Non-pigmented ciliary epithelial cell (primary cell): ENCODE measurements around the gene VENTX.

Experiments
- DNase-seq: peaks from one replicate; pipeline ENCODE4 v3.0.0-alpha.2; 2010; ENCODE audit warnings: low read depth

Gene VENTX

DNA sequence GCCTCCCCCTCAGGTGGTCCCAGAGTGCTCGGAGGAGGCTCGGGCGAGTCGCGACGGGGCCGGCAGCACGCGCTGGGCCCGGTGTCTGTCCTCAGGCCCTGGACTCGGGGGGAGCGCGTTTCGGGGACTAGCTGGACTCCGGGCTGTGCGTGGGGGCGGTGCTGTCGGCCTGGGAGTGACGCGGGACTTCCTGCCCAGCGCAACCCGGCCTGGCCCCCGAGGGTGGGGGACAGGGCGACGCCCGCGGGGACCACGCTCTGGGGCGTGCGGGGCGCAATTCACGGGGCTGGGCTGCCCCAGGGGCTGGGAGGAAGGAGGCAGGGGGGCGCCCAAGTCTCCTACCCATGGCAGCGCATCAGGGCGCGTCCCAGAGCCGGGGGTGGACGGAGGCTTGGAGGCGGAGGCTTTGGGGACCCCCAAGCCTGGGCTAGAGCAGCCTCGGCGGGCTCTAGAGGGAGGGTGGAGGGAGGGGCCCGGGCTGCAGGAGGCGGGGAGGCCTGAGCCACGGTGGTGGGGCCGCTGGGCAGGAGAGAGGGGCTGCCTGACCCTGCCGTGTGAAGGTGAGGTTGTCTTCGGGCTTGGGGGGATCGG, 2.3 kb upstream of the VENTX start:
- DNase-seq, result no peak

DNA sequence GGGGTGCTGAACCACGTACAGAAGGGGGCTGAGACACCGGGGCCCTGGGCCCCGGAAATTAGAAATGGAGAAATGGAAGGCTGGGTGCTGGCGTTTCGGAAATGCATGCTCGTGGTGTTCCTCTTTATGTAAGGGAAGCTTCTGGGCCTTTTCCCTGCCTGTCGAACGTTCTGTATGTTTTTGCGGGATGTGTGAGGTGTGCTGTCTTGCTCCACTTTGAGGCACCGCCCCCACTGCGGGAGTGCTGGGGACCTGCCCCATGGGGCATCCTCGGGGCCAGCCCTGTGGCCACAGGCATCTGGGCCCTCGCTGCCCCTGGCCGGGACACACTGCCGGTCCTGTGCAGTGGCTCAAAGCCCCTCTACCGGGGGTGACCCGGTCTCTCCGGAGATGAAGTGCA, 1.7 kb upstream of the VENTX start:
- DNase-seq, result no peak

DNA sequence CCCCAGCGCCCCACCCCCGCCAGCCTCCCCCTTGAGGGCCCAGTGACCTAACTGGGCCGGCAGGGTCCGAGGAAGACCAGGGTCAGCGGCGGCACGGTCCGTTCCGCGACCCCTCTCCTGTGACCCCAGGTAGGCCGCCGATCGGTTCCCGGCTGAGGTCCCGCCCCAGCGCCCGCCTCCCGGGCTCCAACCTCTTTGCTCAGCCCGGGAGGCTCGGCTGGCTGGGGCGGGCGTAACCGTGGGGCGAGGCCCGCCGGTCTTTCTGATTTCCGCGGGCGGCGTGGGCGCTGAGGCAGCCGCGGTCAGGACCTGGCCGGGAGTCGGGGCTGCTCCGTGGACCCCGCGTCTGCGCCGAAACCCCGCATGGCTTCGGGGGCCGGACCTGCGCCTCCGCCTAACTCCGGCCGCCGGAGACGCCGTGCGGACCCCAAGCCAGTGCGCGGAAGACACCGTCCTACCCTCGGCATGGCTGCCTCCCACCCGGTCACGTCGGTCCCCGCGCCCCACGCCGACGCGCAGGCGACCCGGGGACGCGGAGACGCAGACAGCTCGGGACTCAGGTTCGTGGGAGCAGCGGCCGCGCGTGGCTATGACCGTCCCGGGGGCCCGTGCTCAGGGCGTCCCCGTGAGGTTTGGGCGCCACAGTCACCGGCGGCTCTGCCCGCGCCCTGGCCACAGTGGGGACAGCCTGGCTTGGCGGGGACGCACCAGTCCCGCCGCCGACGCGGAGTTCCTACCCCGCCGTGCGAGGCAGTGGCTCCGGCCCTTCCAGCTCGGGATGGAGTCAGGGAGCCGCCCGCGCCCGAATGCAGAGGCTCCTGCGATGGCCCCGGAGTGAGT, 1.0 kb upstream of the VENTX start:
- DNase-seq, result no peak

DNA sequence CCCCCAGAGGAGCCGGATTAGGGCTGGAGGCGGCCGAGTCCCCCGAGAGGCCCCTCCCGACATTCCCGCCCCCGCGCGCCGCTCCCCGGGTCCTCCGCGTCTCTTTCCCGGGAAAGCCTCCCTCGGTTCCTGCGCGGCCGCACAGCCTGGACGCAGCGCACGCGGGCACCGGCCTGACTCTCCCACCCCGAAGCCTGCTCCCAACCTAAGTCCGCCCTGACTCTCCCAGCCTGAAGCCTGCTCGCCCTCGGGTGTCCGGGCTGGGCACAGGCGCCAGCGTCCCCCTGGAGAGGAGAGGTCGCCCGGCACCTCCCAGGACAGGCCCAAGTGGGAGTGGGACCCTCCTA, 441 bp upstream of the VENTX start:
- no peak for DNase-seq

- no peak for DNase-seq
Measured at GRCh38 chr10:133238466-133238804, 780 bp downstream of the VENTX start.

GRCh38 chr10:133239990-133240389, 2.3 kb downstream of the VENTX start:
- no peak for DNase-seq

- no peak for DNase-seq
Measured at GRCh38 chr10:133241501-133242205, 4.0 kb downstream of the VENTX start.

DNA sequence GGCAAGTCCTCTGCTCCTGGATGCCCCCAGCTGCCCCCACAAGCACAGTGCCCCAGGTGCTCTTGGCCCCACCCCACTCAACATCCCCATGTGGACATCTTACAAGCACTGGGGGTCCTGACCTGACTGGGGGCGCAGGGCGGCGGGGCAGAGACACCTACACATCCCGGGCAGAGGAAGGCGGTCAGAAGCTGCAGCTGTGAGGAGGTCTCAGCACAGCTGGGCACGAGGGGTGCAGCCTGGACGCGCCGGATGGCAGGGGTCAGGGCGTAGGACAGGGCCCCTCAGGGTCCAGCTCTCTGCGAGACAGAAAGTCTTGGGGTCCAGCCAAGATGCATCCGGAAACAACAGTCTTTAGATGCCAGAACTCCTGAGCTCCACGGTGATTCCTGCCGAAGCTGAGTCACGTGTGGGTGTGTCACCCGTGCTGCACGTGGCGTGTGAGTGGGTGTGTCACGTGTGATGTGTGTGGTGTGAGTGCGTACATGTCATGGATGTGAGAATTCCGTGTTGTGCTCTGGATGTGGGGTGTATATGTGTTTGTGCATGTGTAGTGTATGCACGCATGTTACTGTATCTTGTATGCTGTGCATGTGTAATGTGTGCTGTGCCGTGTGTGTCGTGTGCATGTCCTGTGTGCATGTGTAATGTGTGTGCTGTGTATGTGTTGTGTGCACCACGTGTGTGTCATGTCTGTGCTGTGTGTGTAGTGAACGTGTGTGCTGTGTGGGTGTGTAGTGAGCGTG, 5.1 kb downstream of the VENTX start:
- no peak for DNase-seq

DNA sequence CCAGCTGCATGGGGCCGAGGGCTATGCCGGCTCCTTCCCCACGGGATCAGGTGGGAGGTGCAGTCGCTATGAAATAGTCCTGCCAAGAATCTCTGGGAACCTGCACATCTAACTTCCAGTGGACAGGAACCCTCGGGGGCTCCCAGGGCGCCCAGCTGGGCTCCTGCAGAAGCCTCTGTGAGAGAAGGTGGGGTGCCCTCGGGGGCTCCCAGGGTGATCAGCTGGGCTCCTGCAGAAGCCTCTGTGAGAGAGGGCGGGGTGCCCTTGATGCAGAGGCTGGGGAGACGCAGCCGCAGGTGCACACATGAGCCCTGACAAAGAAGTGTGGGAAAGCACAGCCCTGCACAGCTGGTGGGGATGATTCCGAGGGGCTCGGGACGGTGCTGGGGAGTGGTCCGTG, 5.9 kb downstream of the VENTX start:
- DNase-seq, result no peak

GRCh38 chr10:133245439-133246235, 8.0 kb downstream of the VENTX start:
- no peak for DNase-seq

GRCh38 chr10:133246236-133246626, 8.6 kb downstream of the VENTX start:
- no peak for DNase-seq

DNA sequence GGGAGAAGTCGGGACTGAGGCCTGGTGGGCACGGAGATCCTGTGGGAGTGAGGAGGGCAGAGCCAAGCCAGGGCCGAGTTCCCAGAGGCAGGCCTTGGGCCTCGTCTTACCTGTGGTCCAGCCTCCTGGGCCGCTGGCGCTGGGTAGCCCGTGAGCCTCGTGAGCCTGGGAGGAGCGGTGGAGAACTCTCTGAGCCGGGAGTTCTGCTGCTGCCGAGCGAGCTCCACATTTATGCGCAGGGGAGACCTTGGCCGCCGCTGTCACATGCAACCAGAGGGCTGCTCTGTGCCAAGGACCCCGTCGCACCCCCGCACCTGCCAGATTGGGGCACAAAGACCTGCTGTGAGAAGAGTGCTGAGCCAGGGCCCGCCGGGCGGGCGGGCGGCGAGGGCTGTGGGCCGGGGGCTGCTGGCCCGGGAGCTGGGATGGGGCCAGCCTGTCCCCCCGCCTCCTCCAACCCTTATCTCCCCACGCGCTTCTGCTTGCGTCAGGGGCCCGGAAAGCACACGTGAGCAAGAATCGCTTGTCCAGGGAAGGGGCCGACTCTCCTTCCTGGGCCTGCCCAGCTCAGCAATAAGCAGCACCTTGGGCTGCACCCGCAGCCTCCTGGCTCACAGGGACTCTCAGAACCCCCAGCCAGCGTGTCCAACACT, 10.2 kb downstream of the VENTX start:
- no peak for DNase-seq

DNA sequence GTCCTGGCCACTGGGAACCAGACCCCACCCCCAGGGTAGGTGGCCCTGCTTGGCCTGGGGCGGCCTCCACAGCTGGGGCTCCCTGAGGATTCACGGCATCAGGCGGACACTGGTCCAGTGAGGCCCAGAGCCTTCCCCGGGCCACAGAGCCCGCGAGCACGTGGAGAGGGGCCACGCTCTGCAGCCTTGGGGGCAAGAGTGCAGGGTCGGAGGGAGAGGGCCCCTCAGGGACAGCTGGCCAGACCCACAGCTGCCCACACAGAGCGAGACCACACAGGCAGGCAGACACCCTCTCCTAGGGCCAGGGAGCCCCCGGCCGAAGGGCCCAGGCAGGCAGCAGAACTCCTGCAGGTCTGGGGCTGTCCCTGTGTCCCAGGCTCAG, 10.7 kb downstream of the VENTX start:
- DNase-seq, result no peak

- no peak for DNase-seq
Measured at GRCh38 chr10:133249094-133249780, 11.6 kb downstream of the VENTX start.

DNA sequence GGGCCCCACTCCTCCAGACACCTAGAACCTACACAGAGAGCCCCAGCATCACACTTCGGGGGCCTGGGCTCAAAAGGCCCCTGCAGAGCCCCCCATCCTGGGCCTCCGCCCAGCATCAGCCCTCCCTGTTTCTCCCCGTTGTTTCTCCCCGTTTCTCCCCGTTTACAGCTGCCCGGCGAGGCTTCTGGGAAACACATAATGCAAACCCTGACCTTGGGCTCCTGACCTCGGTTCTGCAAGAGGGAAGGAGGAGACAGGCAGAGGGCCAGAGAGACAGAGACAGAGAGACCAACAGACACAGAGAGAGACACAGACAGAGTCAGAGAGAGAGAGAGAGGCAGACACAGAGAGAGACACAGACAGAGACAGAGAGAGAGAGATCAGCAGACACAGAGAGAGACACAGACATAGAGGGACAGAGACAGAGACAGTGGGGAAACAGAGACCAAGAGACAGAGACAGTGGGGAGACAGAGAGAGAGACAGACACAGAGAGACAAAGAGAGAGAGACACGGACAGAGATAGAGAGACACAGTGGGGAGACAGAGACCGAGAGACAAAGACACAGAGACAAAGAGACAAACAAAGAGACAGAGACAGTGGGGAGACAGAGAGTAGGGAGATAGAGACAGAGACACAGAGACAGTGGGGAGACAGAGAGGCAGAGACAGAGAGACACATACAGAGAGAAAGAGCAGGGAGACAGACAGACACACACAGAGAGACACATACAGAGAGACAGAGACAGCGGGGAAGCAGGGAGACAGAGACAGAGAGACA, 12.5 kb downstream of the VENTX start:
- no peak for DNase-seq

DNA sequence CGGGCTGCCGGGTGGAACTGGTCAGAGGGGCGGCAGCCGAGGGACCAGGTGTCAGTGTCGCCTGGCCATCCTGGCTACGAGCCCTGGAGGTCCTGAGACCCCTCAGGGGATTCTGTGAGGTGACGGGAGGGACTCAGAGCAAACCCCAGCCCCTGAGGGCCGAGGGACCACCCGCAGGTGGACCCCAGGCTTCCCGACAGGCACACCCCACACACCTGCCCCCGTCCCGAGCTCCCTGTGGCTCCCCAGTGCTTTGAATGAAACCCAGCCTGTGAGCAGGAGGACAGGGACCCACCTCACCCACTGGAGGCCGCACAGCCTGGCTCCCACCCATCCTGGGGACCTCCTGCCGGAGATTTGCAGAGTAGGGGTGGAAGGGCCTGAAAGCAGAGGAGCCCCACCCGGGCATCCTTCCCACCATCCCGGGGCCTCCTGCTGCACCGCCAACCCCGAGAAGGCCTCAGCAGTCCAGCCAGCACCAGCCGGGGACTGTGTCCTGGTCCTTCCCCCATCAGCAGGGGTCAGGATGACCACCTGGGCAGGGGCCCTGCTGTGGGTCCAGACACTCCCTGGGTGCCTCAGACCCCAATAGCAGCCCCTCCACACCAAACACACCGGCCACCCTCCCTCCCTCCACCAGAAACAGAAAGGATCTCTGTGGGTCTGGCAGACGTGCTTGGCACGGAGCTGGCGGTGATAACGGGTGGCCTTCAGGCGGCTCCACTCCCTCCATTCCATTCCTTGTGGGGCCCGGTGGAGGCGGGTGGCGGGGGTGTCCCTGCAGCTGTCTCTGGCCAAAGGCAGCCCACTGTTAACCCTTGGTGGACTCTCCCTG, 13.9 kb downstream of the VENTX start:
- no peak for DNase-seq

DNA sequence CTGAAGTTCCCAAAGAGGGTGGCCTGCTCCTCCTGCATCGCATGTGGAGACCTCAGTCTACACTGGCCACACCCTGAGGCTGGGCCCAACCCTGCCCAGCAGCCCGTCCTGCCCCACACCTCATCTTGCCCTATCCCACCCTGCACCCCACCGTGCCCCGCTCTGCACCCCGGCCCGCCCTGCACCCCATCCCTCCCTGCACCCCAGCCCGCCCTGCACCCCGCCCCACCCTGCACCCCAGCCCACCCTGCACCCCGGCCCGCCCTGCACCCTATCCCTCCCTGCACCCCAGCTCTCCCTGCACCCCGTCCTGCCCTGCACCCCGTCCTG, 14.5 kb downstream of the VENTX start:
- no peak for DNase-seq

- DNase-seq, result no peak
Measured at GRCh38 chr10:133253361-133253955, 15.8 kb downstream of the VENTX start.
